CMK (cell line): ENCODE measurements around the gene CELA3B.
"Not testable (repeated sequence)": the region's sequence is repeated elsewhere in the genome, so short reads cannot be mapped to it uniquely, and the experiment has no call there.

Experiments
- DNase-seq: peaks from one replicate; pipeline ENCODE4 v3.0.0-alpha.2; 2010; ENCODE audit warnings: low read depth

CELA3B gene

DNA sequence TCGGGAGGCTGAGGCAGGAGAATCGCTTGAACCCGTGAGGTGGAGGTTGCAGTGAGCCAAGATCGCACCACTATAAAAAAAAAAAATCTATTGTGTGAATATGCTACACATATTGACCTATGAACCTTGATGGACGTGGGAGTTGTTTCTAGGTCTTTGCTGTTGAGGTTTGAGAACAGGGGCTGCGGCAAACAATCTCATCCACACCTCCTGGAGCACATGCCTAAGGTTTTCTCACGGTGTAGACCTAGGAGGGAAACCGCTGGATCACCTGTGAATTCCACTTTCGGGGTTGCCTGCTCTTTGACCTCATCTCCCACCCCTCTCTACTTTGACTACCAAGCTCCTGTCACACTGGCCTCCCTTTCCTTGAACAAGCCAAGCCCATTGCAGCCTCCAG, 1.5 kb upstream of the CELA3B start:
- not testable (repeated sequence) for DNase-seq

DNA sequence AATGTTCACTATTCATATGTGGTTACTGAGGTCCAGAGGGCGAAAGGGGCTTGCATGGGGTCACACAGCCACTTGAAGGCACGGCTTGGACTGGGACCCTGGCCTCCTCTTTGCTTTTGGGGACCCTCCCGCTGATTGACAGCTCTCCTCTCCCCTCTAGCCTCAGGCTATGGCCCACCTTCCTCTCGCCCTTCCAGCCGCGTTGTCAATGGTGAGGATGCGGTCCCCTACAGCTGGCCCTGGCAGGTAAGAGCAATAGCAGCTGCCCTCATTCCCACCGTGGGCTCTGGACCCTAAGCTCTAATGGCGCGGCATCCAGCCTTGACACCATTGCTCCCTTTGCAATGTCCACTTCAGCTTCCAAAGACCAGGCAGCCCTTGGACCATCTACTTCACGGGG, 1.4 kb downstream of the CELA3B start:
- DNase-seq, result not testable (repeated sequence)

DNA sequence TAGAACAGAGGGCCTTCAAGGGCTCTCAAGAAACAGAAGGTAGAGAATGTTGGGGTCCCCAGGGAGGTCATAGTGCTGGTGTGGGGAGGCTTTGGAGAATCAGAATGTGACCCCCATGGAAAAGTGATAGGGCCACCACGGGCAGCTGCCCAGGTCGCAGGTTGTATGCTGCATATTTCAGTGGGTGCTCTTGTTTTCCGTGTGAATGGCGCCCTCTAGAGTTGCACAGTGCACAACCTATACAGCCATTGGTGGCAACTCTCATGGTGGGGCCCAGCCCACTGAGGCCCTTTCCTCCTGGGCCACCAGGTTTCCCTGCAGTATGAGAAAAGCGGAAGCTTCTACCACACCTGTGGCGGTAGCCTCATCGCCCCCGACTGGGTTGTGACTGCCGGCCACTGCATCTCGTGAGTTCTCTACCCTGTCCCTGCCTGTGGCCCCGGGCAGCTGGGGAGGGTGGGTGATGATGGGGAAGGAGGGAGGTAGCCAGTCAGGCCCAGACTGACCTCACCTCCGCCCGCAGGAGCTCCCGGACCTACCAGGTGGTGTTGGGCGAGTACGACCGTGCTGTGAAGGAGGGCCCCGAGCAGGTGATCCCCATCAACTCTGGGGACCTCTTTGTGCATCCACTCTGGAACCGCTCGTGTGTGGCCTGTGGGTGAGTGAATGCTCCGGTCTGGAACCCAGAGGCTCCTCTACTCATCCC, 3.8 kb downstream of the CELA3B start:
- not testable (repeated sequence) for DNase-seq

DNA sequence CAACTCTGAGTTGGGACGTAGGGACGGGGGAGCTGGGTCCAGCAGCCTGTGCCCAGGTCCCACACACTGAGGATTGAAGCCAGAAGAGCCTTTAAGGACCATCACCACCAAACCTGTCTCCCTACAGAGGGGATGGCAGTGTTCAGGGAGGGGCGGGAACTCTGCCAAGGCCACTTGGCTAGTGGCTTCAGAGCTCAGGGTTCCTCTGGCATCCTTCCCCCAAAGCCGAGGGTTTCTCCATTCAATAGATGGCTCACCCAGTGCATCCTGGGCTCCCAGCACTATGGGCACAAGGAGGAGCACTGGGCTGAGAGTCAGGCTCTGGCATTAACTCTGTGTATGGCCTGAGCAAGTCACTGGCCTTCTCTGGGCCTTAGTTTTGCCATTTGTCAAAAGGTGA, 4.4 kb downstream of the CELA3B start:
- not testable (repeated sequence) for DNase-seq

DNA sequence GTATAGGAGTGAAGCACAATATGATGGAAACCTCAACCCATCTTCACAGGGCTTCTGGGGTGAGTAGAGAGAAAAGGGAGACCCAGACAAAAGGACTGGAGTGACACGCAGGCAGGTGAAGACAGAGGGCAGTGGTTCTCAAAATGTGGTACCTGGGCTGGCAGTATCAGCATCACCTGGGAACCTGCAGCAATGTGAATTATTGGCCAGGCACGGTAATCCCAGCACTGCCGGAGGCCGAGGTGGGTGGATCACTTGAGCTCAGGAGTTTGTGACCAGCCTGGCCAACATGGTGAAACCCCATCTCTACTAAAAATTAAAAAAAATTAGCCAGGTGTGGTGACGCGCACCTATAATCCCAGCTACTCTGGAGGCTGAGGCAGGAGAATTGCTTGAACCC, 5.3 kb downstream of the CELA3B start:
- DNase-seq, result not testable (repeated sequence)

DNA sequence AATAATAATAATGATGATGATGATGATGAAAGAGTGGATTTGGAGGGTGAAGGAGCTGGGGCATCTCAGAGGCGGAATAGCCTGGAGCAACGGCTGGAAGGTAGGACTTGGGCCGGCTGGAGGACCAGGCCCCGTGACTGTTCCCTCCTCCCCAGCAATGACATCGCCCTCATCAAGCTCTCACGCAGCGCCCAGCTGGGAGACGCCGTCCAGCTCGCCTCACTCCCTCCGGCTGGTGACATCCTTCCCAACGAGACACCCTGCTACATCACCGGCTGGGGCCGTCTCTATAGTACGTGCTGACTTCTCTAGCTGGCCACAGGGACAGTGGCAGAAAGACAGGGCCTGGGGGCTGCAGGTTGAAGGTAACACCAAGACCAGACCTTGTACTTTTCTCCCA, 6.7 kb downstream of the CELA3B start:
- DNase-seq, result not testable (repeated sequence)

DNA sequence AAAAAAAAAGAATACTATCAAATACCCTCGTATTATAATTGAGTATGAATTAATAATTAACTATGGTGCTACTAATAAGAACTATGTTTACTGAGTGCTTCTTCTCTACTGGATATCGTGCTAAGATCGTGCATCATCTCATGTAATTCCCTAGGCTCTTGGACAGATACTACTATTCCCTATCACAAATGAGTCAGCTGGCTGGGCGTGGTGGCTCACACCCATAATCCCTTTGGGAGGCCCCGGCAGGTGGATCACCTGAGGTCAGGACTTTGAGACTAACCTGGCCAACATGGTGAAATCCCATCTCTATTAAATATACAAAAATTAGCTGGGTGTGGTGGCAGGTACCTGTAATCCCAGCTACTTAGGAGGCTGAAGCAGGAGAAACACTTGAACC, 9.1 kb downstream of the CELA3B start:
- DNase-seq, result not testable (repeated sequence)

DNA sequence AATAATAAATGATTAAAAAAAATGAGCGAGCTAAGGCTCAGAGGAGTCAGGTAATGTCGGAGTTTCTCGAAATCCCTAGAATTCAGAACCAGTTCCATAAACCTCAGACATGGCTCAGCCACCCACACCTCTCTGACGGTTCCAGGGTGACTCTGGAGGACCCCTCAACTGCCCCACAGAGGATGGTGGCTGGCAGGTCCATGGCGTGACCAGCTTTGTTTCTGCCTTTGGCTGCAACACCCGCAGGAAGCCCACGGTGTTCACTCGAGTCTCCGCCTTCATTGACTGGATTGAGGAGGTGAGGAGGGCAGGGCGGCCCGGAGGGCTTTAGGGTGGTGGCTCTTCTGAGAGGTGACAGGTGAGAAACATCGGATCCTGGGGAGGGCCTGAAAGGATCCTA, 9.6 kb downstream of the CELA3B start:
- not testable (repeated sequence) for DNase-seq

DNA sequence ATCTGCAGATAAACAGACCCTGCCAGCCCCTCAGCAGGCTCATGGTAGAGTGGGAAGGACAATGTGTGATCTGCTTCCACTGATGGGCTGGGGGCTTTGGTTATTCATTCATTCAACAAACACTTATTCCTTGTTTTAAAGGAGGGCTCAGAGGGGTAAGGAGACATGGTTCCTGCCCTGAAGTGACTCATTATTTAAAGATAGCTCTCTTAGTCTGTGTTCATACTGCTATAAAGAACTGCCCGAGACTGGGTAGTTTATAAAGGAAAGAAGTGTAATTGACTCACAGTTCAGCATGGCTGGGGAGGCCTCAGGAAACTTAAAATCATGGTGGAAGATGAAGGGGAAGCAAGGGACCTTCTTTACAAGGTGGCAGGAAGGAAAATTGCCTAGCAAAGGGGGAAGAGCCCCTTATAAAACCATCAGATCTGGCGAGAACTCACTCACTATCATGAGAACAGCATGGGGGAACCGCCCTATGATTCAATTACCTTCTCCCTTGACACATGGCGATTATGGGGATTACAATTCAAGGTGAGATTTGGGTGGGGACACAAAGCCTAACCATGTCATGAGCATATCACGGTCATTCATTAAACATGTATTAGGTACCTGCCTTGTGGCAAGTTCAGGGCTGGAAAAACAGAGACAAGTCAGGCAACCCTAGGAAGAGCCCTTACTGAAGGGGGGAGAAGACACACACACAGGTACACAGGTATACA, 13.0 kb downstream of the CELA3B start:
- not testable (repeated sequence) for DNase-seq

DNA sequence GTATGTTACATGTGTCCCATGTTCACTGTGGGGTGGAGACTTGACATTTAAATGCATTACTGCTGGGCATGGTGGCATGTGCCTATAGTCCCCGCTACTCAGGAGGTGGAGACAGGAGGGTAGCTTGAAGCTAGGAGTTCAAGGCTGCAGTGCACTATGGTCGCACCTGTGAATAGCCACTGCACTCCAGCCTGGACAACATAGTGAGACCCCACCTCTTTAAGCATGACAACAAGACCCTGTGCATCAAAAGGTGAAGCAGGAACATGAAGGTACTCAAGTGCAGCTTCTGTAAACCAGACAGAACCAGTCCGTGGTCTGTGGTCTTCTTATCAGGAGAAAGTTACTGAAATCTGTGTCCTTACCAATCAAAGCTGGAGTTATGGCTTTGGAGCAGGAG, 15.4 kb downstream of the CELA3B start:
- DNase-seq, result not testable (repeated sequence)

DNA sequence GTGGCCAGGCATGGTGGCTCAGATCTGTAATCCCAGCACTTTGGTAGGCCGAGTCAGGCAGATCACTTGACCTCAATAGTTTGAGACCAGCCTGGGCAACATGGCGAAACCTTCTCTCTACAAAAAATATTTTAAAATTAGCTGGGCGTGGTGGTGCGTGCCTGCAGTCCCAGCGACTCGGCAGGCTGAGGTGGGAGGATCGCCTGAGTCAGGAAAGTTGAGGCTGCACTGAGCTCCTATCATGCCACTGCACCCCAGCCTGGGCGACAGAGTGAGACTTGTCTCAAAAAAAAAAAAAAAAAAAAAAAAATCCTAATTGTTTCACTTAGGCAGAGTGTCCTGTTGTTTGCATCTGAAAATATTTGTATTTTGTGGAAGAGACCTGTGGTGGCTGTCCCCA, 17.9 kb downstream of the CELA3B start:
- DNase-seq, result not testable (repeated sequence)

DNA sequence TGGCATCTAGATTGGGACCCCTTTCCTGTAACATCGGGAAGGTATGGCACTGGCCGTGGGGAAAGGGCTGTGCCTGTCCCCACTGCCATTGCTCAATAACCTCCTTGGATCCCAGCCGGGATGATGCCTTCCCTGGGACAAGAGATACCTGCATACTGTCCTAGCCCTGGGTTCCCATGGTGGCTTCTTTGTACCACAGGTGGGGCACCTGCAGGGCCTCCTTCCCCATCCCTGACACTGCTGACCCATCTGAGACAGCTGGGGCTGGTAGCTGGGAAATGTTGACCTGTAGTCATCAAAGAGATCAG, 19.8 kb downstream of the CELA3B start:
- not testable (repeated sequence) for DNase-seq

DNA sequence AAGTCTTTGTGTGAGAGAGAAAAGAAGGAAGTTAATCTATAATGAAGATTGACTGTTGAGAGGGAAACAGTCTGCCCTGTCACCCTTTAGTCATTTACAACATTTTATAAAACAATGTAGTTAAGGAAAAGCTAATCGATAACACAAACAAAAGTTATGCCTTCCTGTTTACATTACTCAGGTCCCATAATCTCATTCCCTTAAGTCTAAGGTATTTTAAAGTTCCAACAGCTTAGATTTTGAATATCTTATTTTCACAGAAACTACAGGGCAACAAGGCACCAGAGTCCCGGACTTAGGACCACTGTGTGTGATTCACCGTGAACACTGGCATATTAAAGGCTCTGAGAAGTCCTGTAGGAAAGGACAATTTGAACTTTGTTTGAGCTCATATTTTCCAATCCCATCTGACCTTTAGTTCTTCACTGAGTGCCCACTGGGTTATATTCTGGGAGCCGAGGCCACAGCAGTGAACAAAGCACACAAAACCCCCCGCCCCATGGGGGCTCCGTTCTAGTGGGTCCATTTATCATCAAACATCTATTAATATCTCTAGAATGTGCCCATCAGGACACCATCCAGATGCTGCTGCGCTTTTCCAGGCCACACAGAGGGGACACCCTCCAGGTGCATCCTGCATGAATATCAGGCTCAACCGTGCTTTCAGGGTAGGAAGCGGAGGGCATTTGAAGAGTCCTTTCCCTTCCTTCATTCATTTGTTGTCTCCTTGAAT, 21.2 kb downstream of the CELA3B start:
- not testable (repeated sequence) for DNase-seq

DNA sequence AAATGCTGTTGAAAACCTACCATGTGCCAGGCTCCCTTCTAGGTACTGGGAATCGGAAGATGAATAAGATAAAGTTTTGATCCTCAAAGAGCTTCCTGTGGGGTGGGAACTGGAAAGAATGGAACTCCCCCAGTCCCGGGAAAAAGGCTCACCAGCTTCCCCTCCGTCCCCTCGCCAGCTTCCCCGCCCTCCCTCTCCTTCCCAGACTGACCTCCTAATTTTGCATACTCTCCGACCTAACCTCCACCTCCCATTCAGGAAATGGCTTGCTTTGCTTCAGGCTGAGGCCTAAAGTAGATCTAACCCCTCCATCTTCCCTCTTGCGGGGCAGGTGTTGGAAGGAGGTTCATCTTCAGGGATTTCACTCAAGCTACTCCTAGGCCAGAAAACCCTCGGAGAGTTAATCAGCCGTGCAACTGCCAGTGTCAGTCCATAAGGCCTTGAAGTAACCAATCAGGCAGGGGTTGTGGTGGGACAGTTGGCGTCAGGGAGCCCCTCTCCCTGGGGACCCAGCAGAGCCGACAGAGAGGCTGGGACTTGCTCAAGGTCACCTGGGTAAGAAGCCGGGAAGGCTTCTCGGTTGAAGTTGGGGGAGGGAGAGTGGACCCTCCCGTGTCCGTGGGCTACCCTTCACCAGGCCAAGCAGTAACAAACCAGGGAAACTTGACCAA, 21.9 kb downstream of the CELA3B start:
- not testable (repeated sequence) for DNase-seq

DNA sequence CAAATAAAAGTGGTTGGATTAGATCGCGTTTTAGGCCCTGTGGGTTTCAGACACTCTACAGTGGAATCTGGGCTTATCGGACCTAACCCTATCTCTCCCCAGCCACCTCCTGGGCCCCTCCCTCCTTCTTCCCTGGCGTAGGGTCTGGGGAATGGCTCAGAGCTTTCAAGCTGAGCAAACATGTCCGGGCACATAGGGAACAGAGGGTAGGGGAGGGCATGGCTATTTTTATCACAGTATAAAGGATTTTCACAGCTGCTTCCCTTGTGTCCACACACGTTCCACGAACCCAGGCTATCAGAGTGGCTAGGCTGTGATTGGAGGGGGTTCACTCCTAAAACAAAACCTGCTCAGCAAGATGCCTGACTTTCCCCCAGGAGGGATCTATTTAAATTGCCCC, 22.8 kb downstream of the CELA3B start:
- DNase-seq, result peak; percentile 7

DNA sequence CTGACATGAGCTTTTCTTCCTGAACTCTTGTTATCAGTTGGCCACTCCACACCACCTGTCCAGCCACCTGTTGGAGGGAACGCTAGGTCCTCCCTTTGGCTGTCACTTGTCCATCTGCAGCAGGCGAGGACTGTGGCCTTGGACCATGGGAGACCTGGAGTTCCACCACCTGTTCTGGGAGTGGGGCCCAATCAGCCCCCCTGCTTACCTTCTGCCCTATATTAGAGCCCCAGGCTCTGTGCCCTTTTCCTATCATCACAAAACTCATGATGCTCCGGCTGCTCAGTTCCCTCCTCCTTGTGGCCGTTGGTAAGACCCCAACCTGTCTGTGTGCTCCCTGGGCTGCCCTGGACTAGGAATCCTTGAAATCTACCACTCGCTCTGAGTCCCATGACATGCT, 24.6 kb downstream of the CELA3B start, which contains the start of gene CELA3A:
Gene CELA3A (plus strand): TSS at position 249 of the 400 bp plus-strand sequence. CDS start 18 bp downstream, at position 267.
- DNase-seq, result no peak

DNA sequence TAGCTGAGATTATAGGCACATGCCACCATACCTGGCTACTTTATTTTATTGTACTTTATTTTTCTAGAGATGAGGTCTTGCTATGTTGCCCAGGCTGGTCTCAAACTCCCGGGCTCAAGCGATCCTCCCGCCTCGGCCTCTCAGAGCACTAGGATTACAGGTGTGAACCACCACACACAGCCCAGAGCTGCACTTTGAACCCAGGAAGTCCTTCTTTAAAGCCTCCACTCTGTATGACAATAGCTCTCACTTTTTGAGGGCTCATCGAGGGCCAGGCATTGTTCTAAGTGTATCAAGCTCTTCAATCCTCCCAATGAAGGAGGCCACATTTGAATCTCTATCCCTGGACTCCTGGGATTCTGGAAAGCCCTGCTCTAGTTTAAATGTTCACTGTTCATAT, 25.6 kb downstream of the CELA3B start:
- DNase-seq, result not testable (repeated sequence)

DNA sequence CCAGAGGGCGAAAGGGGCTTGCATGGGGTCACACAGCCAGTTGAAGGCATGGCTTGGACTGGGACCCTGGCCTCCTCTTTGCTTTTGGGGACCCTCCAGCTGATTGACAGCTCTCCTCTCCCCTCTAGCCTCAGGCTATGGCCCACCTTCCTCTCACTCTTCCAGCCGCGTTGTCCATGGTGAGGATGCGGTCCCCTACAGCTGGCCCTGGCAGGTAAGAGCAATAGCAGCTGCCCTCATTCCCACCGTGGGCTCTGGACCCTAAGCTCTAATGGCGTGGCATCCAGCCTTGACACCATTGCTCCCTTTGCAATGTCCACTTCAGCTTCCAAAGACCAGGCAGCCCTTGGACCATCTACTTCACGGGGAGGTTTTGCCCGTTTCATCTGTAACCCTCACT, 26.1 kb downstream of the CELA3B start:
- not testable (repeated sequence) for DNase-seq

DNA sequence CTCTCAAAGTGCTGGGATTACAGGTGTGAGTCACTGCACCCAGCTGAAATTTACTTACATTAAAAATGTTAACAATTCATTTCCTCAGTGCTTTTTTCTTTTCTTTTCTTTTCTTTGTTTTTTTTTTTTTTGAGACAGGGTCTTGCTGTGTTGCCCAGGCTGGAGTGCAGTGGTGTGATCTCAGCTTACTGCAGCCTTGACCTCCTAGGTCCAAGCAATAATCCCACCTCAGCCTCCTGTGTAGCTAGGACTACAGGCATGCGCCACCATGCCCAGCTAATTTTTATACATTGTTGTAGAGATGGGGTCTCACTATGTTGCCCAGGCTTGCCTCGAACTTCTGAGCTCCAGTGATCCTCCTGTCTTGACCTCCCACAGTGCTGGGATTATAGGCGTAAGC, 27.1 kb downstream of the CELA3B start:
- DNase-seq, result not testable (repeated sequence)

DNA sequence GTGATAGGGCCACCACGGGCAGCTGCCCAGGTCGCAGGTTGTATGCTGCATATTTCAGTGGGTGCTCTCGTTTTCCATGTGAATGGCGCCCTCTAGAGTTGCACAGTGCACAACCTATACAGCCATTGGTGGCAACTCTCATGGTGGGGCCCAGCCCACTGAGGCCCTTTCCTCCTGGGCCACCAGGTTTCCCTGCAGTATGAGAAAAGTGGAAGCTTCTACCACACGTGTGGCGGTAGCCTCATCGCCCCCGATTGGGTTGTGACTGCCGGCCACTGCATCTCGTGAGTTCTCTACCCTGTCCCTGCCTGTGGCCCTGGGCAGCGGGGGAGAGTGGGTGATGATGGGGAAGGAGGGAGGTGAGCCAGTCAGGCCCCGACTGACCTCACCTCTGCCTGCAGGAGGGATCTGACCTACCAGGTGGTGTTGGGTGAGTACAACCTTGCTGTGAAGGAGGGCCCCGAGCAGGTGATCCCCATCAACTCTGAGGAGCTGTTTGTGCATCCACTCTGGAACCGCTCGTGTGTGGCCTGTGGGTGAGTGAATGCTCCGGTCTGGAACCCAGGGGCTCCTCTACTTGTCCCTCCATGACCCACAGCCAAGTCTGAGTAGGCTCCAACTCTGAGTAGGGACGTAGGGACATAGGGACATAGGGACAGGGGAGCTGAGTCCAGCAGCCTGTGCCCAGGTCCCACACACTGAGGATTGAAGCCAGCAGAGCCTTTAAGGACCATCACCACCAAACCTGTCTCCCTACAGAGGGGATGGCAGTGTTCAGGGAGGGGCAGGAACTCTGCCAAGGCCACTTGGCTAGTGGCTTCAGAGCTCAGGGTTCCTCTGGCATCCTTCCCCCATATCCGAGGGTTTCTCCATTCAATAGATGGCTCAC, 28.7 kb downstream of the CELA3B start:
- not testable (repeated sequence) for DNase-seq

DNA sequence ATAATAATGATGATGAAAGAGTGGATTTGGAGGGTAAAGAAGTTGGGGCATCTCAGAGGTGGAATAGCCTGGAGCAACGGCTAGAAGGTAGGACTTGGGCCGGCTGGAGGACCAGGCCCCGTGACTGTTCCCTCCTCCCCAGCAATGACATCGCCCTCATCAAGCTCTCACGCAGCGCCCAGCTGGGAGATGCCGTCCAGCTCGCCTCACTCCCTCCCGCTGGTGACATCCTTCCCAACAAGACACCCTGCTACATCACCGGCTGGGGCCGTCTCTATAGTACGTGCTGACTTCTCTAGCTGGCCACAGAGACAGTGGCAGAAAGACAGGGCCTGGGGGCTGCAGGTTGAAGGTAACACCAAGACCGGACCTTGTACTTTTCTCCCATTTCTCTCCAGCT, 29.9 kb downstream of the CELA3B start:
- not testable (repeated sequence) for DNase-seq
